HL-60 (cell line): Measurements from ENCODE around the gene HARBI1.

Experiments
- DNase-seq, 2 experiments: peaks; one replicate each; pipeline ENCODE4 v3.0.0-alpha.2; 2010 to 2020; ENCODE audit warnings: low read depth in 1 of 2, low spot score in 1 of 2
- H3K27ac ChIP-seq: fragments of 250-450 bp; sonication (Bioruptor Pico); replicated peaks from 2 replicates; pipeline ENCODE4 v1.5.1; 2020; ENCODE audit warnings: mild to moderate bottlenecking, moderate library complexity
- H3K27me3 ChIP-seq: fragments of 250-450 bp; sonication (Bioruptor Pico); 2 replicates; pipeline ENCODE4 v1.5.1; 2021; ENCODE audit warnings: mild to moderate bottlenecking, moderate library complexity; ENCODE audit not compliant: insufficient read depth, poor library complexity, severe bottlenecking
- H3K4me3 ChIP-seq: replicated peaks from 2 replicates; pipeline ENCODE4 v1.5.1; 2011; ENCODE audit warnings: mild to moderate bottlenecking, control low read depth, low read length; ENCODE audit not compliant: insufficient read depth
- GABPA ChIP-seq: IDR thresholded peaks from 2 replicates; pipeline ENCODE4 v1.6.1; 2012; ENCODE audit warnings: low read depth
- POLR2AphosphoS5 ChIP-seq: IDR thresholded peaks from 2 replicates; pipeline ENCODE4 v1.6.1; 2012; ENCODE audit warnings: low read depth
- SPI1 ChIP-seq: IDR thresholded peaks from 2 replicates; pipeline ENCODE4 v1.6.1; 2012; ENCODE audit warnings: low read depth, mild to moderate bottlenecking, borderline replicate concordance
- TF ChIP-seq, protein P1 (sequence below): IDR thresholded peaks from one replicate; pipeline ENCODE4 v1.5.1; 2011; ENCODE audit warnings: low read length, control low read depth, inconsistent platforms; ENCODE audit not compliant: insufficient read depth
- TF ChIP-seq, protein P2 (sequence below): IDR thresholded peaks from 2 replicates; pipeline ENCODE4 v1.6.1; 2012; ENCODE audit warnings: low read depth; ENCODE audit not compliant: insufficient replicate concordance

The HARBI1 gene

GRCh38 chr11:46574656-46575055, 42.4 kb downstream of the HARBI1 start:
- Histone ChIP-seq H3K27ac (no peak overlapping the region), H3K4me3 (no peak overlapping the region), H3K27me3 (no peaks in the 10 kb centered on the region)
- TF ChIP-seq, protein P1, sequence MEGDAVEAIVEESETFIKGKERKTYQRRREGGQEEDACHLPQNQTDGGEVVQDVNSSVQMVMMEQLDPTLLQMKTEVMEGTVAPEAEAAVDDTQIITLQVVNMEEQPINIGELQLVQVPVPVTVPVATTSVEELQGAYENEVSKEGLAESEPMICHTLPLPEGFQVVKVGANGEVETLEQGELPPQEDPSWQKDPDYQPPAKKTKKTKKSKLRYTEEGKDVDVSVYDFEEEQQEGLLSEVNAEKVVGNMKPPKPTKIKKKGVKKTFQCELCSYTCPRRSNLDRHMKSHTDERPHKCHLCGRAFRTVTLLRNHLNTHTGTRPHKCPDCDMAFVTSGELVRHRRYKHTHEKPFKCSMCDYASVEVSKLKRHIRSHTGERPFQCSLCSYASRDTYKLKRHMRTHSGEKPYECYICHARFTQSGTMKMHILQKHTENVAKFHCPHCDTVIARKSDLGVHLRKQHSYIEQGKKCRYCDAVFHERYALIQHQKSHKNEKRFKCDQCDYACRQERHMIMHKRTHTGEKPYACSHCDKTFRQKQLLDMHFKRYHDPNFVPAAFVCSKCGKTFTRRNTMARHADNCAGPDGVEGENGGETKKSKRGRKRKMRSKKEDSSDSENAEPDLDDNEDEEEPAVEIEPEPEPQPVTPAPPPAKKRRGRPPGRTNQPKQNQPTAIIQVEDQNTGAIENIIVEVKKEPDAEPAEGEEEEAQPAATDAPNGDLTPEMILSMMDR, result no peak
- TF ChIP-seq GABPA, result no peak
- TF ChIP-seq SPI1, result no peak
- TF ChIP-seq, protein P2, sequence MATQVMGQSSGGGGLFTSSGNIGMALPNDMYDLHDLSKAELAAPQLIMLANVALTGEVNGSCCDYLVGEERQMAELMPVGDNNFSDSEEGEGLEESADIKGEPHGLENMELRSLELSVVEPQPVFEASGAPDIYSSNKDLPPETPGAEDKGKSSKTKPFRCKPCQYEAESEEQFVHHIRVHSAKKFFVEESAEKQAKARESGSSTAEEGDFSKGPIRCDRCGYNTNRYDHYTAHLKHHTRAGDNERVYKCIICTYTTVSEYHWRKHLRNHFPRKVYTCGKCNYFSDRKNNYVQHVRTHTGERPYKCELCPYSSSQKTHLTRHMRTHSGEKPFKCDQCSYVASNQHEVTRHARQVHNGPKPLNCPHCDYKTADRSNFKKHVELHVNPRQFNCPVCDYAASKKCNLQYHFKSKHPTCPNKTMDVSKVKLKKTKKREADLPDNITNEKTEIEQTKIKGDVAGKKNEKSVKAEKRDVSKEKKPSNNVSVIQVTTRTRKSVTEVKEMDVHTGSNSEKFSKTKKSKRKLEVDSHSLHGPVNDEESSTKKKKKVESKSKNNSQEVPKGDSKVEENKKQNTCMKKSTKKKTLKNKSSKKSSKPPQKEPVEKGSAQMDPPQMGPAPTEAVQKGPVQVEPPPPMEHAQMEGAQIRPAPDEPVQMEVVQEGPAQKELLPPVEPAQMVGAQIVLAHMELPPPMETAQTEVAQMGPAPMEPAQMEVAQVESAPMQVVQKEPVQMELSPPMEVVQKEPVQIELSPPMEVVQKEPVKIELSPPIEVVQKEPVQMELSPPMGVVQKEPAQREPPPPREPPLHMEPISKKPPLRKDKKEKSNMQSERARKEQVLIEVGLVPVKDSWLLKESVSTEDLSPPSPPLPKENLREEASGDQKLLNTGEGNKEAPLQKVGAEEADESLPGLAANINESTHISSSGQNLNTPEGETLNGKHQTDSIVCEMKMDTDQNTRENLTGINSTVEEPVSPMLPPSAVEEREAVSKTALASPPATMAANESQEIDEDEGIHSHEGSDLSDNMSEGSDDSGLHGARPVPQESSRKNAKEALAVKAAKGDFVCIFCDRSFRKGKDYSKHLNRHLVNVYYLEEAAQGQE, result no peak
- no peak for TF ChIP-seq POLR2AphosphoS5
- DNase-seq, result no peak

- Histone ChIP-seq H3K4me3 (no peak overlapping the region), H3K27me3 (no peaks in the 10 kb centered on the region), H3K27ac (peak overlapping the region; percentile 1; the same call in 1 of the 2 replicates)
- no peak for DNase-seq
- TF ChIP-seq, protein P1, result no peak
- TF ChIP-seq, protein P2, result no peak
- TF ChIP-seq GABPA, result no peak
- no peak for TF ChIP-seq SPI1
These were observed 46.1 kb downstream of the HARBI1 start for GRCh38 chr11:46570790-46571398.

DNA sequence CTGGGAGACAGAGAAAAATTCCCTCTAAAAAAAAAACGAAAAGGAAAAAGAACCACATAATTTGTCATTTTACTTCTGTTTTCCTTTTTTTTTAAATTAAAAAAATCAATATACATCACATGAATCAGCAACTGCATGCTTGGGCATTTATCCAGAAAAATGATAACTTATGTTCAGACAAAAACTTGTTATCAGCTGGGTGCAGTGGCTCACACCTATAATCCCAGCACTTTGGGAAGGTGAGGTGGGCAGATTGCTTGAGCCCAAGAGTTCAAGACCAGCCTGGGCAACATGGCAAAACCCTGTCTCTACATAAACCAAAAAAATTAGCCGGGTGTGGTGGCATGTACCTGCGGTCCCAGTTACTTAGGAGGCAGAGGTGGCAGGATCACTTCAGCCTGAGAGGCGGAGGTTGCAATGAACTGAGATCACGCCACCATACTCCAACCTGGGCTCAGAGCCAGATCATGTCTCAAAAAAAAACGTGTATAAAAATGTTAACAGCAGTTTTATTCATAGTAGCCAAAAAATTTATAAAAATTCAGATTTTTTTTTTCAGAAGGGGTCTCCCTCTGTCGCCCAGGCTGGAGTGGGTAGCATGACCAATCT, 51.7 kb downstream of the HARBI1 start:
- DNase-seq, result no peak
- Histone ChIP-seq H3K27me3 (no peaks in the 10 kb centered on the region), H3K27ac (no peak overlapping the region), H3K4me3 (no peak overlapping the region)
- TF ChIP-seq GABPA, result no peak
- no peak for TF ChIP-seq POLR2AphosphoS5
- TF ChIP-seq, protein P1, result no peak
- TF ChIP-seq, protein P2, result no peak
- TF ChIP-seq SPI1, result no peak
